A549 (cell line): Measurements from ENCODE around the gene SLC5A10. TPM values are rescaled to one million over a fixed set of nuclear protein-coding genes. Genes with fewer than 3 reads are reported as not detected.

Experiments
- ATAC-seq, 2 experiments: fragments of 200-7000 bp in 1 of 2; fragments of >200 bp in 1 of 2; cut with Nextera tagmentation in 1 of 2; cut with Tn5 transposase in 1 of 2; 3 replicates each; pipeline versions ENCODE4 v1.8.0 to v1.9.1; 2018 to 2020; ENCODE audit warnings: mild to moderate bottlenecking in 1 of 2, moderate library complexity in 1 of 2
- CTCF ChIA-PET: fragments of 300-600 bp; sonication (Branson Sonifier 250); formaldehyde crosslinking; extraction: SDS; loops from one replicate; lab custom pipeline; 2021; ENCODE audit warnings: antibody characterized with exemption, inconsistent platforms; lab: Yijun Ruan, JAX
- POLR2A ChIA-PET: fragments of 350-600 bp; formaldehyde crosslinking; extraction: SDS; loops from one replicate; lab custom pipeline; 2021; ENCODE audit warnings: antibody characterized with exemption, inconsistent platforms; lab: Yijun Ruan, JAX
- DNase-seq, 2 experiments: peaks; one replicate each; pipeline versions ENCODE4 v3.0.0 to v3.0.0-alpha.2; 2011 to 2016; ENCODE audit warnings: low read depth in 1 of 2, low spot score in 1 of 2
- FAIRE-seq: peaks from 2 replicates; lab custom pipeline; 2011; peaks lifted over from hg19 to GRCh38; lab: Jason Lieb, UNC
- H3K27ac ChIP-seq, 2 experiments: fragments of >200 bp; sonication (Bioruptor Twin); formaldehyde crosslinking; 3 replicates each; pipeline ENCODE4 v1.5.1; 2016 to 2017
- H3K4me1 ChIP-seq: fragments of >200 bp; sonication (Bioruptor Twin); formaldehyde crosslinking; 3 replicates; pipeline ENCODE4 v1.6.1; 2016
- H3K4me2 ChIP-seq: fragments of >200 bp; sonication (Bioruptor Twin); formaldehyde crosslinking; 3 replicates; pipeline ENCODE4 v1.6.1; 2016
- H3K4me3 ChIP-seq: fragments of >200 bp; sonication (Bioruptor Twin); formaldehyde crosslinking; 3 replicates; pipeline ENCODE4 v1.5.1; 2016
- H3K9me3 ChIP-seq: fragments of >200 bp; sonication (Bioruptor Twin); formaldehyde crosslinking; 3 replicates; pipeline ENCODE4 v1.6.1; 2016
- BCL3 ChIP-seq: fragments of >200 bp; sonication (Bioruptor Twin); formaldehyde crosslinking; IDR thresholded peaks from 3 replicates; pipeline ENCODE4 v1.6.1; 2016
- BHLHE40 ChIP-seq: IDR thresholded peaks from 2 replicates; pipeline ENCODE4 v1.6.1; 2012; ENCODE audit warnings: low read depth, low read length, inconsistent platforms
- CEBPB ChIP-seq, 2 experiments: fragments of >200 bp in 1 of 2; sonication (Bioruptor Twin) in 1 of 2; formaldehyde crosslinking in 1 of 2; IDR thresholded peaks; 2 replicates each; pipeline ENCODE4 v1.6.1; 2012 to 2016
- E2F6 ChIP-seq: IDR thresholded peaks from 2 replicates; pipeline ENCODE4 v1.6.1; 2012; ENCODE audit warnings: low read depth, borderline replicate concordance
- FOSL2 ChIP-seq, 2 experiments: fragments of 450-650 bp in 1 of 2; fragments of >200 bp in 1 of 2; sonication (Bioruptor Twin) in 1 of 2; formaldehyde crosslinking; IDR thresholded peaks; 2 replicates each; pipeline versions ENCODE4 v1.5.0 to v1.6.1; 2016 to 2020; ENCODE audit warnings: mild to moderate bottlenecking in 1 of 2, moderate library complexity in 1 of 2
- HDAC2 ChIP-seq: fragments of 200-600 bp; sonication (generic); IDR thresholded peaks from 2 replicates; pipeline ENCODE4 v1.6.1; 2016
- HOXB13 ChIP-seq: fragments of 250-450 bp; sonication (Bioruptor Pico); IDR thresholded peaks from 2 replicates; pipeline ENCODE4 v1.5.0; 2020; ENCODE audit warnings: low read depth, mild to moderate bottlenecking, moderate library complexity
- HOXB5 ChIP-seq: fragments of 250-450 bp; sonication (Bioruptor Pico); IDR thresholded peaks from 2 replicates; pipeline ENCODE4 v1.5.0; 2020; ENCODE audit warnings: mild to moderate bottlenecking, moderate library complexity
- JUNB ChIP-seq: fragments of >200 bp; sonication (Bioruptor Twin); formaldehyde crosslinking; IDR thresholded peaks from 2 replicates; pipeline ENCODE4 v1.6.1; 2016
- KDM1A ChIP-seq: fragments of 200-600 bp; sonication (generic); IDR thresholded peaks from 2 replicates; pipeline ENCODE4 v1.6.1; 2016; ENCODE audit warnings: low read depth, mild to moderate bottlenecking
- MAFK ChIP-seq: fragments of 450-650 bp; IDR thresholded peaks from 2 replicates; pipeline ENCODE4 v1.6.1; 2014; ENCODE audit not compliant: partially characterized antibody
- MAX ChIP-seq: IDR thresholded peaks from 2 replicates; pipeline ENCODE4 v1.6.1; 2012
- NFE2L2 ChIP-seq: fragments of 150-350 bp; conservative IDR thresholded peaks from 2 replicates; pipeline ENCODE4 v1.6.1; 2014; ENCODE audit warnings: low read length
- NR3C1 ChIP-seq: fragments of >200 bp; sonication (Bioruptor Twin); formaldehyde crosslinking; IDR thresholded peaks from 3 replicates; pipeline ENCODE4 v1.6.1; 2017
- PHF8 ChIP-seq: fragments of 200-600 bp; sonication (generic); IDR thresholded peaks from 2 replicates; pipeline ENCODE4 v1.6.1; 2016; ENCODE audit warnings: low read depth, mild to moderate bottlenecking, antibody characterized with exemption, moderate library complexity, borderline replicate concordance
- RARB ChIP-seq: fragments of 250-450 bp; sonication (Bioruptor Pico); IDR thresholded peaks from 2 replicates; pipeline ENCODE4 v1.8.0; 2021; ENCODE audit warnings: mild to moderate bottlenecking, moderate library complexity
- REST ChIP-seq: fragments of 200-600 bp; sonication (generic); IDR thresholded peaks from 2 replicates; pipeline ENCODE4 v1.6.1; 2016; ENCODE audit warnings: antibody characterized with exemption, mild to moderate bottlenecking, moderate library complexity
- RFX5 ChIP-seq: fragments of 450-650 bp; IDR thresholded peaks from 2 replicates; pipeline ENCODE4 v1.7.1; 2014; ENCODE audit warnings: antibody characterized with exemption, mild to moderate bottlenecking, moderate library complexity
- RNF2 ChIP-seq: fragments of 200-600 bp; sonication (generic); IDR thresholded peaks from 2 replicates; pipeline ENCODE4 v1.6.1; 2016; ENCODE audit warnings: low read depth, mild to moderate bottlenecking, antibody characterized with exemption, moderate library complexity, borderline replicate concordance
- SMC3 ChIP-seq: fragments of >200 bp; sonication (Bioruptor Twin); formaldehyde crosslinking; IDR thresholded peaks from 3 replicates; pipeline ENCODE4 v1.6.1; 2018; ENCODE audit warnings: inconsistent platforms
- SREBF2 ChIP-seq: fragments of 450-650 bp; IDR thresholded peaks from 2 replicates; pipeline ENCODE4 v1.6.1; 2014; ENCODE audit warnings: mild to moderate bottlenecking, moderate library complexity
- TP53 ChIP-seq: fragments of 250-450 bp; sonication (Bioruptor Pico); IDR thresholded peaks from 2 replicates; pipeline ENCODE4 v1.5.0; 2021; ENCODE audit warnings: mild to moderate bottlenecking, moderate library complexity
- ZC3H11A ChIP-seq: fragments of 450-650 bp; IDR thresholded peaks from 2 replicates; pipeline ENCODE4 v1.6.1; 2014; ENCODE audit warnings: antibody characterized with exemption, mild to moderate bottlenecking
- ZNF302 ChIP-seq: fragments of 250-450 bp; sonication (Bioruptor Pico); IDR thresholded peaks from 2 replicates; pipeline ENCODE4 v1.9.0; 2021; ENCODE audit warnings: inconsistent platforms, mild to moderate bottlenecking, moderate library complexity
- WGBS: methylation state at CpG from one replicate; pipeline ENCODE4 v1.1.6; 2017; ENCODE audit errors: missing lambda C conversion rate; 5-methylcytosine and 5-hydroxymethylcytosine counted together
- polyA plus RNA-seq, 4 experiments: library from polyadenylated mRNA; depleted of rRNA in 3 of 4; stranded (reverse); fragments of >200 nt; fragmentation: RNase III in 1 of 4; extraction: RNeasy Plus Mini Kit Qiagen cat#74134 plus additional on column Dnase treatment in 1 of 4; gene quantifications; 2 replicates in 3 of 4; 3 replicates in 1 of 4; pipeline ENCODE4 v1.2.3, GENCODE V29; 2011 to 2017
- TF ChIP-seq, protein P1 (sequence below): IDR thresholded peaks from 2 replicates; pipeline ENCODE4 v1.6.1; 2012

Gene SLC5A10
- polyA plus RNA-seq, 2 of the 4 experiments (the other 2 are of a cell fraction) = 0.15 to 0.28 TPM

- TF ChIP-seq HOXB13 (CRISPR knock-in tag) (peak; percentile 55; the same call in 1 of the 2 replicates), HDAC2 (no peak), ZC3H11A (no peak), MAX (peak; percentile 67), NFE2L2 (no peak), BCL3 (no peak)
- TF ChIP-seq, all 56 proteins: peak for 7
Observed at GRCh38 chr17:18919963-18920362, 32.0 kb upstream of the SLC5A10 start (continued).

DNA sequence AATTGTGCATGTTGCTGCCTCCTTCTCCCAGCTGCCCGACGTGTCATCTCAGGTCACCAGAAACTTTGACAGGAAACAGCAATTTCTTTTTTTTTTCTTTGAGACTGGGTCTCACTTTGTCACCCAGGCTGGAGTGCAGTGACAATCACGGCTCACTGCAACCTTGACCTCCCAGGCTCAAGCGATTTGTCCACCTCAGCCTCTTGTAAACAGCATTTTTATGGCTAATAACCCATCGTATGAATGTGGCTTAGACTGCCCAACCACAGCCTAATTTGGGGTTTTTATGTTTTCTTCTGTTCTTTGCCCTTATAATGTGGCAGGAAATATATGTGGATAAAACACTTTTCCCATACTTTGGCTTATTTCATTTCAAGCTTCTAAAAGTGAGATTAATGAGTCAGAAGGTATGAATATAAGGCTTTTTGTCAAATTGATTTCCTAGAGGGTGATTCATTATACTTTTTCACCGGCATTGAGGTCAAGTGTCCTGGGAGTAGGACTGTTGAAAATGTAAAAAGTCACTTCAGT, 31.0 kb upstream of the SLC5A10 start:
- DNase-seq (no peak), ATAC-seq (peak in 1 of 2 experiments; percentile 6; a peak in 2 of 6 replicates), FAIRE-seq (peak; percentile 90)
- WGBS = 4% methylated on average over 6 of the region's 6 CpGs
- ChIA-PET POLR2A (no interaction called here), CTCF (no interaction called here)
- Histone ChIP-seq H3K27ac (peak overlapping the region; percentile 89 to 92), H3K4me2 (peak overlapping the region; percentile 87), H3K9me3 (no peaks in the 10 kb centered on the region), H3K4me3 (peak overlapping the region; percentile 25; the same call in 2 of the 3 replicates), H3K4me1 (peaks cover 43% of the 10 kb centered on the region)
- TF ChIP-seq PHF8 = no peak
- no peak for TF ChIP-seq MAFK
- no peak for TF ChIP-seq FOSL2 (IDR thresholded peaks at IDR 0.05)
- TF ChIP-seq FOSL2 (CRISPR knock-in tag; IDR thresholded peaks at IDR 0.05) = peak; percentile 70

DNA sequence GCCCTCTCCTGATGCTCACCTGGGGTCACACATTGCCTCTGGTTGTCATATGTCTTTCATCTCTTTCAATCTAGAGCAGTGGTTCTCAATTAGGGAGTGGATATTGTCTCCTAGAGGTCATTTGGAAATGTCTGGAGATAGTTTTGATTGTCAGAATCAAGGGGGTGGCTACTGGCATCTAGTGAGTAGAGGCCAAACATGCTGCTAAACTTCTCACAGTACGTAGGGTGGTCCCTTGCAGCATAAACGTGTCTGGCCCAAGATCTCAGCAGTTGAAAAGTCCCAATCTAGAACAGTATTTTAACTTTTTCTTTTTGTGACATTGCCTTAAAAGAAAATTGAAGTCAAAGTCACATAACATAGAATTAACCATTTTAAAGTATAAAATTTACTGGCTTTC, 30.5 kb upstream of the SLC5A10 start:
- TF ChIP-seq NFE2L2 (no peak), REST (no peak), BHLHE40 (no peak), RFX5 (no peak), JUNB (no peak), BCL3 (no peak), MAFK (no peak), NR3C1 (no peak), HOXB5 (no peak), KDM1A (no peak), TP53 (no peak), ZNF302 (CRISPR knock-in tag) (no peak), E2F6 (no peak), RNF2 (no peak), RARB (no peak), MAX (no peak), CEBPB (IDR thresholded peaks at IDR 0.05) (no peak), SMC3 (no peak), SREBF2 (no peak)
- TF ChIP-seq, protein P1, sequence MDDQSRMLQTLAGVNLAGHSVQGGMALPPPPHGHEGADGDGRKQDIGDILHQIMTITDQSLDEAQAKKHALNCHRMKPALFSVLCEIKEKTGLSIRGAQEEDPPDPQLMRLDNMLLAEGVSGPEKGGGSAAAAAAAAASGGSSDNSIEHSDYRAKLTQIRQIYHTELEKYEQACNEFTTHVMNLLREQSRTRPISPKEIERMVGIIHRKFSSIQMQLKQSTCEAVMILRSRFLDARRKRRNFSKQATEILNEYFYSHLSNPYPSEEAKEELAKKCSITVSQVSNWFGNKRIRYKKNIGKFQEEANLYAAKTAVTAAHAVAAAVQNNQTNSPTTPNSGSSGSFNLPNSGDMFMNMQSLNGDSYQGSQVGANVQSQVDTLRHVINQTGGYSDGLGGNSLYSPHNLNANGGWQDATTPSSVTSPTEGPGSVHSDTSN = no peak
- Histone ChIP-seq H3K4me2 (peak overlapping the region; percentile 87), H3K4me1 (peaks cover 43% of the 10 kb centered on the region), H3K27ac (peak overlapping the region; percentile 89 to 92), H3K4me3 (peak overlapping the region; percentile 25; the same call in 2 of the 3 replicates), H3K9me3 (no peaks in the 10 kb centered on the region)
- ChIA-PET POLR2A (no interaction called here), CTCF (no interaction called here)
- DNase-seq (no peak), ATAC-seq (peak; percentile 36 to 52; a peak in 4 of 6 replicates), FAIRE-seq (no peak)
- 12% methylated on average over 2 of the region's 2 CpGs for WGBS
